ENCODE measurements around the gene KCNQ1OT1.
"Not testable (repeated sequence)": the region's sequence is repeated elsewhere in the genome, so short reads cannot be mapped to it uniquely, and the experiment has no call there.

Gene KCNQ1OT1

DNA sequence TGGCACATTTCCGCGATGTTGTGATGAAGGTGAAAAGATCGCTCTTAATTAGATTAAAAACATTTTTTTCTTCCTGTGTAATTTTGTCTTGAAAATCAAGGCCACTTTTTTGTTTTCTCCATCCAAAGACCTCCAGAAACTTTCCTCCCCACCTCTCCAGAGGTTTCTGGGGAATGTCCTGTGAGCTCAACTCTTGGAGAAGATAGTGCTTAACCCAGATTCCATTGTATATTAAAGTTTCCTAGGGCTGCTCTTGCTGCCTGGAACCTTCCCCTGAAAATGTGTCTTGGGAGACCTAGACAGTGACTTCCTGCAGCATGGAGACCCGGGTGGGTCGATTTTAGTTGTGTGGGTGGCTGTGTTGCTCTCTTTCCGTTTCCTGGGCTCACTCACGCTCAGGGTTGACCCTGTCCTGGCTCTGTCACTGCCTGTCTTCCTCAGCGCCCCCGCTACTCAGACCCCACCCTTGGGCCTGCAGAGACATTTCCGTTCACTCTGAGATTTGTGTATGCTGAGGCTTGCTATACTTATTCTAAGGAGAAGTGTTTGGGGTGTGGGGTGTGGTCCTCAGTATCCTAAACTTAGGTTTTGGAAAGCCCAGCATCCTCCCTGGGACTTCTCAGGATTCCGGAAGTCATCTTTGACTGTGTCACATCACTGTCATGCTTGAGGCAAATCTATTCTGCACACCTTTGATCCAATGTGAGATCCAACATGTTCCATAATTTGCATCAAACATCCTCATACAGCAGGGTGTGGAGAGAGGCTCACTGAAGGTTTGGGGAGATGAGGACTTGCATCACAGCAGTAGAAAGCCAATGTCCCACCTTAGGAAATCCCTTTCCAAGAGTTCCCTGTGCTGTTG is 47.2 kb downstream of the KCNQ1OT1 start:
- DNase-seq (ENCODE audit: low read depth), result no peak

GRCh38 chr11:2651826-2652271 is 47.9 kb downstream of the KCNQ1OT1 start:
- no peak for DNase-seq (ENCODE audit: low read depth)

DNA sequence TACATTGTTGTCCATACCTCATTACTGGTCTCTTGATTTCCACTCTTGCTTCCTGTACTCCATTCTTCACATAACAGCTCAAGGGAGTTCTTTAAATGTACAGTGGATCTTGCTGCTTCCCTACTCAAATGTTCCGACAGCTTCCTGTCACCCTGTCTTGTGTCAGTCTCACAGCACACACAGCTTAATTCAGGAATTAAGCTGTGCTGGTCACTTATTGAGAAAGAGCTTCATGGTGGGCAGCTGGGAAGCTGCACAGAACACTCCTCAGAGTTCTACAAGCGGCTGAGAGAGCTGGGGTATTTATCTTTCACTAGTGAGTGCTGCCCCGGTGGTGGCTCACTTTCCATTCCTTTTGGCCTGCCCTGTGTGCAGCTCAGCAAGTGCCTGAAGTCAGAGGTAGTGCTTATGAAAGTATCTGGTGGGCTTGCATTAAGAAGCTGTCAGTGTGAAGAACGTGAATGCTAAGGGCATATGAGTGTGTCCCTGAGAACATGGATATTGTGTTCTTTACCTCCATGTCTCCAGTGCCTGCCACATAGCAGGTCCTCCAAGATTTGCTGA is 48.7 kb downstream of the KCNQ1OT1 start:
- DNase-seq (ENCODE audit: low read depth), result no peak

GRCh38 chr11:2650343-2650867 is 49.4 kb downstream of the KCNQ1OT1 start:
- no peak for DNase-seq (ENCODE audit: low read depth)

DNA sequence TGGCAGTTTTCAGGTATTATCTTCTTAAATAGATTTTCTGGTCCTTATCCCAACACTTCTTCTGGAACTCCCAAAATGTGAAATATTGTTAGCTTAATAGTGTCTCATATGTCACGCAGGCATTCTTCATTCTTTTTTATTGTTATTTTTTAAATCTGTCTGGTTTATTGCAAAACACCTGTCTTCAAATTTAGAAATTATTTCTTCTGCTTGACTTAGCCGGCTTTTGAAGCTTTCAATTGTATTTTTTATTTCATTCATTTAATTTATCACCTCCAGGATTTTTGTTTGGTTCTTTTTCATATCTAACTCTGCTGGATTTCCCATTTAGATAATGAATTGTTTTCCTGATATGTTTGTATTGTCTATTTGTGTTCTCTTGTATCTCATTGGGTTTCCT is 49.9 kb downstream of the KCNQ1OT1 start:
- no peak for DNase-seq (ENCODE audit: low read depth)

DNA sequence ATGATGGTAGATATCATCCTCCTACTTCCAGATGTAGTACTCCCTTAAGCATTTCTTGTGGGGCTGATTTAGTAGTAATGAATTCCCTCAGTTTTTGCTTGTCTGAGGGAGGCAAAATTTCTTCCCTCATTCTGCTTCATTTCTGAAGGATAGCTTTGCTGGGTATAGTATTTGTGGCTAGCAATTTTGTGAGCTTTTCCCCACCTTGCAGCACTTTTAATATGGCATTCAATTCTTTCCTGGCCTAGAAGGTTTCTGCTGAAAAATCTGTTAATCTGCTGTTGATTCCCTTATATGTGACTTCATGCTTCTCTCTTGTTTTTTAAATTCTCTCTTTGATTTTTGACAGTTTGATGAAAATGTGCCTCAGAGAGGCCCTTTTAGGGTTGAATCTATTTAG is 50.4 kb downstream of the KCNQ1OT1 start:
- no peak for DNase-seq (ENCODE audit: low read depth)

DNA sequence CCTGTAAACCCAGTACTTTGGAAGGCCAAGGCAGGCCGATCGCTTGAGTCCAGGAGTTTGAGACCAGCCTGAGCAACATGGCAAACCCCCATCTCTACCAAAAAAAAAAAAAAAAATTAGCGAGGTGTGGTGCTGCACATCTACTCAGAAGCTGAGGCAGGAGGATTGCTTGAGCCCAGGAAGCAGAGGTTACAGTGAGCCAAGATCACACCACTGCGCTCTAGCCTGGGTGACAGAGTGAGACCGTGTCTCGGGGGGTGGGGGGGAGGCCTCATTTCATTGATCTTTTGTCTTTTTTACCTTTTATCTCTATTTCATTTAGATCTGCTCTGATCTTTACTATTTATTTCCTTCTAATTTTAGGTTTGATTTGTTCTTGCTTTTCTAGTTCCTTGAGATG is 51.8 kb downstream of the KCNQ1OT1 start:
- no peak for DNase-seq (ENCODE audit: low read depth)

DNA sequence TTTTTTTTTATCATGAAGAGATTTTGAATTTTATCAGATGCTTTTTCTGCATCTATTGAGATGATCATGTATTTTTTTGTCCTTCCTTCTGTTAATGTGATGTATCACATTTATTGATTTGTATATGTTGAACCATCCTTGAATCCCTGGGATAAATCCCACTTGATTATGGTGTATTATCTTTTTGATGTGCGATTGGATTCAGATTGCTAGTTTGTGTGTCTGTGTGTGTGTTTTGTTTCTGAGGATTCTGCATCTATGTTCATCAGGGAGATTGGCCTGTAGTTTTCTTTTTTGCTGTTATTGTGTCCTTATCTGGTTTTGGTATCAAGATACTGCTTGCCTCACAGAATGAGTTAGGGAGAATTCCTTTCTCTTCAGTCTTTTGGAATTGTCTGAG is 52.6 kb downstream of the KCNQ1OT1 start:
- DNase-seq (ENCODE audit: low read depth), result no peak

DNA sequence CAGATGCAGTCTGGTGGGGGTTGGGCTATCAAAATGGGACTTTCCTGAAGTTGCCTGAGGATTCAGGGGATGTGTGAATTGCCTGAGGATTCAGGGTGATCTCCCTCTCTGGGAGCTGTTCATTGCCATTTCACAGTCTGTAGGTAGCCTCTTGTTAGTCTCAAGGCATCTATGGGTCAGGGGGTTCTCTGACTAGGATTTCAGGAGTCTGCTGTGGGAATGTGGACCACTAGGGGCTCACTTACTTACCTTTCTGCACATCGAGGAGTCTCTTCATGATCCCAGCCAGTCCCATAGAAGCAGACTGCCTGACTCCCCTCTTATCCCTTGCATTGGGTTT is 54.0 kb downstream of the KCNQ1OT1 start:
- DNase-seq (ENCODE audit: low read depth), result no peak

- no peak for DNase-seq (ENCODE audit: low read depth)
Observed at GRCh38 chr11:2644844-2645778, 54.7 kb downstream of the KCNQ1OT1 start.

- DNase-seq (ENCODE audit: low read depth), result no peak
Observed at GRCh38 chr11:2643746-2644145, 56.0 kb downstream of the KCNQ1OT1 start.

DNA sequence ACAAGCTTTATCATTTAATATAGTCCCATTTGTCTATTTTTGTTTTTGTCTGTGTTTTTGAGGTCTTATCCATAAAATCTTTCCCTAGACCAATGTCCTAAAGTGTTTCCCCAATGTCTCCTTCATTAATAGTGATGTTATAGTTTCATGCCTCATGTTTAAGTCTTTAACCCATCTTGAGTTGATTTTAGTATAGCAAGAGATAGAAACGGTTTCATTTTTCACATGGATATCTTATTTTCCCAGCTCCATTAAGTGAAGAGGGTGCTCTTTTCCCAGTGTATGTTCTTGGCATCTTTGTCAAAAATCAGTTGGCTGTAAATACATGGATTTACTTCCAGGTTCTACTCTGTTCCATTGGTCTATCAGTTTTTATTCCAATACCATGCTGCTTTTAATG is 58.2 kb downstream of the KCNQ1OT1 start:
- DNase-seq (ENCODE audit: low read depth), result no peak

- DNase-seq (ENCODE audit: low read depth), result not testable (repeated sequence)
Observed at GRCh38 chr11:2639763-2640162, 60.0 kb downstream of the KCNQ1OT1 start.

DNA sequence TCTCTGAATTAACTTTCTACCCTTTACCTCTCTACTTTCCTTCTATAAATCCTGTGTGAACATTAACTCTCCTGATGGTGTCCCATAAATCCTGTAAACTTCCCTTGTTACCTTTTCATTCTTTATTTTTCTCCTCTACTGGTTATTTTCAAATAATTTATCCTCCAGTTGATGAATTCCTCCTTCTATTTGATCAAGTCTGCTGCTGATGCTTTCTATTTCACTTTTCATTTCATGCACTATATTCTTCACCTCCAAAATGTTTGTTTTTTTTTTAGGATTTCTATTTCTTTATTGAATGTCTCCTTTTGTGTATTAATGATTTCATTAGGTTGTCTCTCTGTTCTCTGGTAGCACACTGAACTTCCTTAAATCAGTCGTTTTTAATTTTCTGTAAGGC is 68.6 kb downstream of the KCNQ1OT1 start:
- DNase-seq (ENCODE audit: low read depth), result no peak

DNA sequence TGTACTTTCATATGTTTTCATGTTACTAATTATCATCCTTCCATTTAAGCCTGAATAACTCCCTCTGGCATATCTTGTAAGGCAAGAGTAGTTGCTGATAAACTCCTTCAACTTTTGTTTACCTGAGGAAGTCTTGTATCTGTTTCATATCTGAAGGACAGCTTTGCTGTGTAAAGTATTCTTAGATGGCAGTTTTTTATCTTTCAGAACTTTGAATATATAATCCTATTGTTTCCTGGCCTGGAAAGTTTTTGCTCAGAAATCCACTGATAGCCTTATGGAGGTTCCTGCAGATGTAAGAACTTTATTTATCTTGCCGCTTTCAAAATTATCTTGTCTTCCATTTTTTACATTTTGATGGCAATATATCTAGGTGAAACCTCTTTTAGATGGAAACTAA is 69.1 kb downstream of the KCNQ1OT1 start:
- DNase-seq (ENCODE audit: low read depth), result no peak

GRCh38 chr11:2625183-2625582 is 74.6 kb downstream of the KCNQ1OT1 start:
- no peak for DNase-seq (ENCODE audit: low read depth)

- no peak for DNase-seq (ENCODE audit: low read depth)
Observed at GRCh38 chr11:2621894-2622293, 77.9 kb downstream of the KCNQ1OT1 start.

DNA sequence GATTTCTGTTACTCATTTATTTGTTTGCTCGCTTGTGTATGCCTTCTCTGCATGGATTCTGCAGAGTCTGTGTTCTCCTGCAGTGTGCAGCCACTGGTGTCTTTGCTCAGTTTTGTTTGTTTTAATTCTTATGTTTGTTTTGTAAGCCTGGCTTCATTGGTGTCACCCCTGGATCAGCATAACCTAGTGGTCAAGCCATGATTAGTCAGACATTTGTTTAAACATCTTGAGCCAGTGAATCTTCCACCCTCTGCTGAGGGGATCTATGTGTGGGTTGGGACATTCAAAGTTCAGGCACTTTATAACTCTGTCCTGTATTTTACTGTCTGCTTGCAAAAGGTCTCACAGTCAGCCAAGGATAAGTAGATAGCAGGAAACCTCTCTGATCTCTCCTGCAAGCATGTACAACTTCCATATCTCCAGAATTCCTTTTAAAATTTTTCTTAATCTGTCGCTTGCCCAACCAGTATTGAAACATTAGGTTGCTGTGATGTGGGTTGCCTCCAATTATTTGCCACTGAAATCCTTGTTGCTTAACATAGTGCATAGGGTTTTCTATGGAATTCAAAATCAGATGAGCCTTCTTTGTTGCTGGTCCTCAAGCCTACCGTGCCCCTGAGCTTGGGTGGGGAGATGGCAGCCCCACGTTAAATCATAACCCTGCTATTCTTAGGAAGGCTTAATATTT is 86.8 kb downstream of the KCNQ1OT1 start:
- no peak for DNase-seq (ENCODE audit: low read depth)

GRCh38 chr11:2609345-2609744 is 90.4 kb downstream of the KCNQ1OT1 start:
- no peak for DNase-seq (ENCODE audit: low read depth)

GRCh38 chr11:2599561-2600189 is 100.1 kb downstream of the KCNQ1OT1 start:
- no peak for DNase-seq (ENCODE audit: low read depth)

DNA sequence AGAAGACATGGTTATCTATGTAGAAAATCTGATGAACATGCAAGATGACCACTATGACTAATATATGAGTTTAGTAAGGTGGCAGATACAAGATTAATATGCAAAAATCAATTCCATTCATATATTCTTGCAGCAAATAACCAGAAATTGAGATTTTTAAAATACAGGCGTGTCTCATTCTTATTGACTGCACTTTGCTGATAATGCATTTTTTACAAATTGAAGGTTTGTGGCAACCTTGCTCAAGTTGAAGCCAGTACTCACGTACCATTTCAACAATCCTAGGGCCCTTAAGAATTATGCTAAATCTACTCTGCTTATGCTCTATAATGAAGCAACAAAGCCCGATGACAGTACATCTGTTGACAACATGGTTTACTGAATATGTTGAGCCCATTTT is 104.6 kb downstream of the KCNQ1OT1 start:
- no peak for DNase-seq (ENCODE audit: low read depth)

Data from GM04504 (cell line).